ENCODE results near the gene U2AF1L4. TPM values are rescaled to one million over a fixed set of nuclear protein-coding genes. Genes with fewer than 3 reads are reported as not detected.

U2AF1L4 gene
- total and polyA plus RNA-seq, 2 experiments from 2014 or later, result 27.4 to 60.7 TPM

DNA sequence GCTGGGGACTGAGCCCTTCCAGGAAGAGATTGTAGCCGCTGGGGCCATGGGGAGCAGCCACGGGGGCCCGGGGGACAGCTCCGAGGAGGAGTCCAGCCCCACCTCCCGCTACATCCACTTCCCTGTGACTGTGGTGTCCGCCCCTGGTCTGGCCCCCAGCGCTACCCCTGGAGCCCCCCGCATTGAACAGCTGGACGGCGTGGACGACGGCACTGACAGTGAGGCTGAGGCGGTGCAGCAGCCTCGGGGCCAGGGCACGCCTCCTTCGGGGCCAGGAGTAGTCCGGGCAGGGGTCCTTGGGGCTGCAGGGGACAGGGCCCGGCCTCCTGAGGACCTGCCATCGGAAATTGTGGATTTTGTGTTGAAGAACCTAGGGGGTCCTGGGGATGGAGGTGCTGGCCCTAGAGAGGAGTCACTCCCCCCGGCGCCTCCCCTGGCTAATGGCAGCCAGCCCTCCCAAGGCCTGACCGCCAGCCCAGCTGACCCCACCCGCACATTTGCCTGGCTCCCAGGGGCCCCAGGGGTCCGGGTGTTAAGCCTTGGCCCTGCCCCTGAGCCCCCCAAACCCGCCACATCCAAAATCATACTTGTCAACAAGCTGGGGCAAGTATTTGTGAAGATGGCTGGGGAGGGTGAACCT, 12.6 kb downstream of the U2AF1L4 start:
- Histone ChIP-seq H3K36me3 (replicated peaks; ENCODE audit: insufficient read depth, low read depth) (no peaks in the 10 kb centered on the region), H3K9me2 (replicated peaks; ENCODE audit: insufficient read depth) (no peaks in the 10 kb centered on the region), H3K27ac (no peak overlapping the region), H4K20me1 (ENCODE audit: insufficient read depth, poor library complexity, severe bottlenecking) (no peaks in the 10 kb centered on the region), H3K27me3 (no peaks in the 10 kb centered on the region), H3K4me2 (no peak overlapping the region), H2AFZ (no peak overlapping the region), H3K4me3 (no peak overlapping the region), H3K9me3 (ENCODE audit: low read depth) (no peaks in the 10 kb centered on the region), H3K79me2 (no peaks in the 10 kb centered on the region), H3K4me1 (ENCODE audit: insufficient read depth) (no peaks in the 10 kb centered on the region)
- 96% methylated on average over 16 of the region's 25 CpGs for WGBS (ENCODE audit: low lambda C conversion rate, missing lambda C conversion rate)
- DNase-seq (ENCODE audit: low spot score), result no peak
- TF ChIP-seq EZH2phosphoT487 (IDR thresholded peaks at IDR 0.05; ENCODE audit: low read depth, severe bottlenecking, unreplicated experiment) (no peak), CTCF (IDR thresholded peaks at IDR 0.05; ENCODE audit: poor library complexity) (no peak)

- no peak for DNase-seq (ENCODE audit: low spot score)
- no peaks in the 10 kb centered on the region for H3K9me2 ChIP-seq (replicated peaks; ENCODE audit: insufficient read depth)
- no peak for TF ChIP-seq EZH2 (IDR thresholded peaks at IDR 0.05; ENCODE audit: borderline replicate concordance)
- no peaks in the 10 kb centered on the region for H3K27me3 ChIP-seq
- H3K9me3 ChIP-seq (ENCODE audit: low read depth), result no peaks in the 10 kb centered on the region
- no peak overlapping the region for H3K27ac ChIP-seq
- H3K36me3 ChIP-seq (replicated peaks; ENCODE audit: insufficient read depth, low read depth), result no peaks in the 10 kb centered on the region
- H3K79me2 ChIP-seq, result no peaks in the 10 kb centered on the region
- H3K4me3 ChIP-seq, result no peak overlapping the region
- no peak overlapping the region for H2AFZ ChIP-seq
- H4K20me1 ChIP-seq (ENCODE audit: insufficient read depth, poor library complexity, severe bottlenecking), result no peaks in the 10 kb centered on the region
- no peak overlapping the region for H3K4me2 ChIP-seq
- WGBS (ENCODE audit: low lambda C conversion rate, missing lambda C conversion rate), result 95% methylated on average over 12 of the region's 21 CpGs
- no peaks in the 10 kb centered on the region for H3K4me1 ChIP-seq (ENCODE audit: insufficient read depth)
These were observed 13.3 kb downstream of the U2AF1L4 start for GRCh38 chr19:35731779-35732405.

GRCh38 chr19:35731353-35731752, 13.9 kb downstream of the U2AF1L4 start:
- Histone ChIP-seq H3K27me3 (no peaks in the 10 kb centered on the region), H3K27ac (no peak overlapping the region), H3K4me2 (no peak overlapping the region), H3K9me2 (replicated peaks; ENCODE audit: insufficient read depth) (no peaks in the 10 kb centered on the region), H3K4me1 (ENCODE audit: insufficient read depth) (no peaks in the 10 kb centered on the region), H3K4me3 (no peak overlapping the region), H3K36me3 (replicated peaks; ENCODE audit: insufficient read depth, low read depth) (no peaks in the 10 kb centered on the region), H2AFZ (no peak overlapping the region), H4K20me1 (ENCODE audit: insufficient read depth, poor library complexity, severe bottlenecking) (no peaks in the 10 kb centered on the region), H3K9me3 (ENCODE audit: low read depth) (no peaks in the 10 kb centered on the region), H3K79me2 (no peaks in the 10 kb centered on the region)
- DNase-seq (ENCODE audit: low spot score), result no peak
- WGBS (ENCODE audit: low lambda C conversion rate, missing lambda C conversion rate), result 90% methylated on average over 5 of the region's 9 CpGs
- TF ChIP-seq EZH2 (IDR thresholded peaks at IDR 0.05; ENCODE audit: borderline replicate concordance) (no peak), CTCF (IDR thresholded peaks at IDR 0.05; ENCODE audit: poor library complexity) (no peak), EZH2phosphoT487 (IDR thresholded peaks at IDR 0.05; ENCODE audit: low read depth, severe bottlenecking, unreplicated experiment) (no peak)

DNA sequence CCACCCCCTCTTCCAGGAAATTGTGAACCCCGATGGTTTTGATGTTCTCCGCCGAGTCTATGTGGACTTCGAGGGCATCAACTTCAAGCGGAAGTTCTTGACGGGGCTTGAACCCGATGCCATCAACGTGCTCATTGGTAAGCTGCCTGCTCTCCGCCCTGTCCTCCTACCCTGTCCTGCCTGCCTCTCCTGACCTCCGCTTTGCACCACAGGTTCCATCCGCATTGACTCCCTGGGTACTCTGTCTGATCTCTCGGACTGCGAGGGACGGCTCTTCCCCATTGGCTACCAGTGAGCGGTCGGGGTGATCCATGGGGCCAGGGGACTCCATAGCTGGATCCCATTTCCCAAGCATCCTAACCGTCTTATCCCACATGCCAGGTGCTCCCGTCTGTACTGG, 14.9 kb downstream of the U2AF1L4 start:
- no peaks in the 10 kb centered on the region for H3K9me2 ChIP-seq (replicated peaks; ENCODE audit: insufficient read depth)
- no peaks in the 10 kb centered on the region for H3K36me3 ChIP-seq (replicated peaks; ENCODE audit: insufficient read depth, low read depth)
- no peak for TF ChIP-seq EZH2 (IDR thresholded peaks at IDR 0.05; ENCODE audit: borderline replicate concordance)
- TF ChIP-seq EZH2phosphoT487 (IDR thresholded peaks at IDR 0.05; ENCODE audit: low read depth, severe bottlenecking, unreplicated experiment), result no peak
- H3K79me2 ChIP-seq, result no peaks in the 10 kb centered on the region
- DNase-seq (ENCODE audit: low spot score), result no peak
- no peaks in the 10 kb centered on the region for H3K27me3 ChIP-seq
- H4K20me1 ChIP-seq (ENCODE audit: insufficient read depth, poor library complexity, severe bottlenecking), result no peaks in the 10 kb centered on the region
- H3K4me1 ChIP-seq (ENCODE audit: insufficient read depth), result no peaks in the 10 kb centered on the region
- H3K4me2 ChIP-seq, result no peak overlapping the region
- H3K9me3 ChIP-seq (ENCODE audit: low read depth), result no peaks in the 10 kb centered on the region
- H3K27ac ChIP-seq, result no peak overlapping the region
- H3K4me3 ChIP-seq, result no peak overlapping the region
- 94% methylated on average over 18 of the region's 18 CpGs for WGBS (ENCODE audit: low lambda C conversion rate, missing lambda C conversion rate)
- no peak overlapping the region for H2AFZ ChIP-seq

Measured in hepatocyte (in vitro differentiated cells).